Pancreas (tissue), 10 donors: ENCODE results near the gene KCNH1. TPM values are rescaled to one million over a fixed set of nuclear protein-coding genes. Genes with fewer than 3 reads are reported as not detected.

ENCODE experiments used
- ATAC-seq, 4 donors: fragments of 200-7000 bp; cut with Tn5 transposase; one replicate each; pipeline versions ENCODE4 v1.8.0 to v1.9.1; 2020; ENCODE audit warnings: mild to moderate bottlenecking in 4 of 4, moderate library complexity in 4 of 4
- DNase-seq, 6 donors: peaks; one replicate each; pipeline ENCODE4 v3.0.0-alpha.2; 2020
- FAIRE-seq: peaks from 2 replicates; lab custom pipeline; 2012; peaks lifted over from hg19 to GRCh38; lab: Jason Lieb, UNC
- H3K27ac ChIP-seq, 4 donors: fragments of 200-600 bp; sonication (generic); 1 replicate in 3 of 4; 2 replicates in 1 of 4; pipeline versions ENCODE4 v1.5.0 to v1.8.0; 2020
- H3K27me3 ChIP-seq, 4 donors: fragments of 200-600 bp; one replicate each; pipeline ENCODE4 v1.8.0; 2021
- H3K36me3 ChIP-seq, 3 donors: fragments of 200-600 bp; sonication (generic) in 1 of 3; one replicate each; pipeline versions ENCODE4 v1.5.0 to v1.8.0; 2020 to 2021
- H3K4me1 ChIP-seq, 3 donors: fragments of 200-600 bp; one replicate each; pipeline ENCODE4 v1.8.0; 2021
- H3K4me3 ChIP-seq, 4 donors: fragments of 200-600 bp; sonication (generic) in 2 of 4; one replicate each; pipeline versions ENCODE4 v1.5.0 to v1.8.0; 2020 to 2021
- H3K9me3 ChIP-seq, 4 donors: fragments of 200-600 bp; one replicate each; pipeline ENCODE4 v1.8.0; 2021
- WGBS, 2 donors: extraction: QIAGEN DNeasy Blood & Tissue Kit; methylation state at CpG; one replicate each; pipeline ENCODE4 v1.1.7; 2013; 5-methylcytosine and 5-hydroxymethylcytosine counted together
- intact Hi-C, 3 donors: fragments of 100-400 bp; cut with DNase I; formaldehyde crosslinking; loops; one replicate each; pipeline versions ENCODE4 v1.11.1 to v1.14.2; 2022
- polyA plus RNA-seq, 2 donors: library from polyadenylated mRNA; stranded (reverse); fragments of 200-250 nt; gene quantifications; one replicate each; pipeline ENCODE4 v1.2.3, GENCODE V29; 2013
- total RNA-seq, 6 donors: library from RNA; stranded (reverse); fragmentation: NEBNext Ultra II Directional in 4 of 6; extraction: Animal tissue kit (Norgen Biotek cat#: 25700) in 4 of 6; gene quantifications; one replicate each; pipeline versions ENCODE4 v1.2.1 to v1.2.4, GENCODE V29; 2021 to 2023
- TF ChIP-seq, protein P1 (sequence below), 4 donors: fragments of 200-600 bp; sonication (generic) in 3 of 4; IDR thresholded peaks; one replicate each; pipeline versions ENCODE4 v1.5.0 to v1.8.0; 2021; ENCODE audit warnings: antibody characterized with exemption in 4 of 4
- donor health status: healthy with polysubstance abuse.
- donor health status: DM: no; HTN: no; CAD: no; lungs with moderate emphysema.
- donor health status: DM: no; HTN: no; CAD: no.
- donor health status: control.
- donor health status: control.
- donor health status: Bipolar disorder and iron deficiency.
- donor health status: DM: yes; HTN: yes; CAD: no.
- donor health status: DM: no; HTN: no; CAD: no.
- donor health status: DM: no; HTN: no; CAD: no.
- donor health status: DM: yes; HTN: yes; CAD: no.

Gene KCNH1
- total and polyA plus RNA-seq, 8 donors, result 0.24 to 0.61 (median 0.36) TPM

DNA sequence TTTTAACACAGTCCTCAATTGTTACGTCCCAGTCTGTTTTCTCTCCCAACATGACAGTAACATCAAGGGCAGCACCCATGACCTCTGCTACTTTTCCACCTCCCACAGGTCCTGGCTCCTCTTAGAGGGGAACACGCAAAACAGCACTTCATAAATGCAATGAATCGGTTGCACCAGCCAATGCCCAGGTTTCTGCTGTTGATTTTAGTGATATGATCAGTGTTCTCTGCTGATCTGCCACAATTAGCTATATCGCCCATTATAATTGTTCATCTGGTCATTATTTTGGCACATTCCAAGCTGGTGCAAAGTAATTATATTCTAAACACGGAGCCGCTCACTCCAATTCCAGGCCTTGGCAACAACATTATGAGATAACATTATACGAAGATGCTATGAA lies 184.5 kb downstream of the KCNH1 start:
- Histone ChIP-seq H3K4me1 (no peaks in the 10 kb centered on the region), H3K27ac (no peak overlapping the region), H3K27me3 (no peaks in the 10 kb centered on the region), H3K9me3 (no peaks in the 10 kb centered on the region), H3K4me3 (no peak overlapping the region), H3K36me3 (no peaks in the 10 kb centered on the region)
- TF ChIP-seq, protein P1, sequence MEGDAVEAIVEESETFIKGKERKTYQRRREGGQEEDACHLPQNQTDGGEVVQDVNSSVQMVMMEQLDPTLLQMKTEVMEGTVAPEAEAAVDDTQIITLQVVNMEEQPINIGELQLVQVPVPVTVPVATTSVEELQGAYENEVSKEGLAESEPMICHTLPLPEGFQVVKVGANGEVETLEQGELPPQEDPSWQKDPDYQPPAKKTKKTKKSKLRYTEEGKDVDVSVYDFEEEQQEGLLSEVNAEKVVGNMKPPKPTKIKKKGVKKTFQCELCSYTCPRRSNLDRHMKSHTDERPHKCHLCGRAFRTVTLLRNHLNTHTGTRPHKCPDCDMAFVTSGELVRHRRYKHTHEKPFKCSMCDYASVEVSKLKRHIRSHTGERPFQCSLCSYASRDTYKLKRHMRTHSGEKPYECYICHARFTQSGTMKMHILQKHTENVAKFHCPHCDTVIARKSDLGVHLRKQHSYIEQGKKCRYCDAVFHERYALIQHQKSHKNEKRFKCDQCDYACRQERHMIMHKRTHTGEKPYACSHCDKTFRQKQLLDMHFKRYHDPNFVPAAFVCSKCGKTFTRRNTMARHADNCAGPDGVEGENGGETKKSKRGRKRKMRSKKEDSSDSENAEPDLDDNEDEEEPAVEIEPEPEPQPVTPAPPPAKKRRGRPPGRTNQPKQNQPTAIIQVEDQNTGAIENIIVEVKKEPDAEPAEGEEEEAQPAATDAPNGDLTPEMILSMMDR (IDR thresholded peaks at IDR 0.05), result no peak
- ATAC-seq, result no peak
- FAIRE-seq, result no peak
- intact Hi-C loops, result no loop called here
- no peak for DNase-seq
- WGBS, 2 donors, result 40 to 43% methylated on average over 7 of the region's 7 CpGs

DNA sequence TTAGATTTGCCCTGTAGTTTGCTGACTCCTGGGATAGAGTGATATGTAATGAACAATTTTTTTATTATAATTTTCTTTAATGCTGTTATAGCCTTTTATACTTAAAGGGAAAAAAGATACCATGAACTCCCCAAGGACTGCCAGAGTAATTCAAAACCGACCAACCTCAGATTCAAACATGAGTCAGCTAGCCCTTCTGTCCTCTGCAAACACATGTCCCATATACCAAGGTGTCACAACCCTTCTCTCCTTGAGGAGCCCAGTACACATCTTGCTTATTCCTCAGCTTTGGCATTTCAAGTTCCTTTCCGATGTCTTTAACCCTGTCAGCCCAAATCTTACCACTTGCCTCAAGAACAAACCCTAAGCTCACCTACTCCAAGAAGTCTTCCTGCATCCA lies 184.9 kb downstream of the KCNH1 start:
- Histone ChIP-seq H3K36me3 (no peaks in the 10 kb centered on the region), H3K27me3 (no peaks in the 10 kb centered on the region), H3K4me1 (no peaks in the 10 kb centered on the region), H3K27ac (no peak overlapping the region), H3K4me3 (no peak overlapping the region), H3K9me3 (no peaks in the 10 kb centered on the region)
- DNase-seq, result no peak
- FAIRE-seq, result no peak
- no peak for ATAC-seq
- WGBS, 2 donors, result 54 to 76% methylated on average over 2 of the region's 2 CpGs
- intact Hi-C loops, result no loop called here
- TF ChIP-seq, protein P1 (IDR thresholded peaks at IDR 0.05), result no peak

DNA sequence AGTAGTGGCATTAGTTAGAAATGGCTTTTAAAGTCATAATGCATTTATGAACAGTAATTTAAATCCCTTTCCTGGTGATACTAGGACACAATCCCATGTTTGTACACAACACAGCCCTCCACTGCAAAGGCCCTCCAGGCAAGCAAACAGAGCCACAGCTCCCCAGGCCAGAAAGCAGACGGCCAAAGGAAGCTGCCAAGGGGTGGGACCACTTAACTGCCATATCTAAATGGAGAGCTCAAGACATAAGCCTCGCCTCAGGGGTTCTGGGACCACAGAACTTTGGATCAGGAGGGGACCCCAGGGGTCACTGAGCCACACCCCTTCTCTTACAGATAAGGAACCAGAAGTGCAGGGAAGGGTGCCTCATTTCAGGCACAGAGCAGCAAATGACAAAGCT lies 189.7 kb downstream of the KCNH1 start:
- H3K36me3 ChIP-seq, result no peaks in the 10 kb centered on the region
- TF ChIP-seq, protein P1 (IDR thresholded peaks at IDR 0.05), result no peak
- FAIRE-seq, result no peak
- WGBS, 2 donors, result 42 to 50% methylated on average over 2 of the region's 2 CpGs
- no peak for ATAC-seq
- no peak for DNase-seq
- intact Hi-C loops, result no loop called here
- H3K27ac ChIP-seq, result no peak overlapping the region
- no peaks in the 10 kb centered on the region for H3K27me3 ChIP-seq
- H3K4me3 ChIP-seq, result no peak overlapping the region
- H3K4me1 ChIP-seq, result peaks cover 0 to 6% (median 5%) of the 10 kb centered on the region in 3 donors
- H3K9me3 ChIP-seq, result no peaks in the 10 kb centered on the region

DNA sequence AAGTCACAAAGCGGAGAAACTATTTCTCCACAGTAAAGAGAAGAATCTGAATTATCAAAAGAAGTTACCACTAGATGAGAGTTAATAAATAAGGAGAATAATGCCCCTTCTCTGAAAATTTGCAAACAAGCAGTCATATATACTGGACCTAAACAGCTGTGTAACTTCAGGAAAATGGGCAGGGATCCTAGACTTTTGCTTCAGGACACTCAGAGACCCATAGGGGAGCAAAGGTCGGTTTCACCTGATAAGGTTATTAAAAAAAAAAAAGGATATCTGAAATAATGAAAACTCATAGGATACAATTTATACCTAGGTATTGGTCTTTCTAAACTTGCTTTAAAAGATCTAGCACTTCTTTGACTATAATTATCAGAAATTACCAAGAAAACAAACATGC lies 191.4 kb downstream of the KCNH1 start:
- H3K9me3 ChIP-seq, result no peaks in the 10 kb centered on the region
- FAIRE-seq (no peak), DNase-seq (peak in 1 of 6 donors; percentile 5), ATAC-seq (peak; percentile 53 to 75 (median 70))
- no peak overlapping the region for H3K4me3 ChIP-seq
- TF ChIP-seq, protein P1 (IDR thresholded peaks at IDR 0.05), result no peak
- peaks cover 0 to 6% (median 5%) of the 10 kb centered on the region in 3 donors for H3K4me1 ChIP-seq
- no peaks in the 10 kb centered on the region for H3K36me3 ChIP-seq
- WGBS, 2 donors, result 57% methylated on average over 2 of the region's 2 CpGs
- no peaks in the 10 kb centered on the region for H3K27me3 ChIP-seq
- H3K27ac ChIP-seq, result no peak overlapping the region
- intact Hi-C loops, result no loop called here

DNA sequence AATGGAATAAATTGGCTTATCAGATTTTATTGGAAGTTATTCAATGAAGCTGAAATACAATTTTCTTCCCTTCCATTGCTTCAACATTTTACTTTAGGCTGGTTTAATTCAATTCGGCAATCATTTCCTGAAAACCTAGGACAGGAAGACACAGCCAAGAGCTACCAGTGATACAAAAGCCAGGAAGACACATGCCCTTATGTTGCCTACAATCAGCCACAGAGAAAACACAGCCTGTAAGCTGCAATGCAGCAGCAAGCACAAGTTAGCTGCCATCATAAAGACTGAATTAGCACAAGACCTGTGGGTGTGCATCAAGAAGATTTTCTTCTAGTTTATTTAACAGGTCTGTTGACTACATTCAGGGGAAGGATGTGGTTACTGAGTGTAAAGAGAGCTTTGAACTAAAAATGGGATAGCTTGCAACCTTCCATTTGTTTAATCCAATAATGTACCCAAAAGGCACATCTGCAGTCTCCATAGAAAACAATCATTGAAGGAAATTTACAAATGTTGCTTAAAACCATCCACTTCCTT lies 193.8 kb downstream of the KCNH1 start:
- Histone ChIP-seq H3K27me3 (no peaks in the 10 kb centered on the region), H3K27ac (no peak overlapping the region), H3K4me3 (no peak overlapping the region), H3K36me3 (no peaks in the 10 kb centered on the region), H3K9me3 (no peaks in the 10 kb centered on the region), H3K4me1 (peaks cover 0 to 6% (median 5%) of the 10 kb centered on the region in 3 donors)
- ATAC-seq (no peak), DNase-seq (no peak), FAIRE-seq (no peak)
- intact Hi-C loops, result no loop called here
- TF ChIP-seq, protein P1 (IDR thresholded peaks at IDR 0.05), result no peak
- WGBS, 2 donors, result 83 to 85% methylated on average over 1 of the region's 1 CpG
